Body of pancreas (tissue), 4 donors: ENCODE data around the gene CAMLG. TPM values are rescaled to one million over a fixed set of nuclear protein-coding genes. Genes with fewer than 3 reads are reported as not detected.

Source experiments
- ATAC-seq: fragments of 150-250 bp; one replicate; pipeline ENCODE4 v1.9.1; 2016
- DNase-seq, 4 donors: peaks; one replicate each; pipeline ENCODE4 v3.0.0-alpha.2; 2019
- H3K27ac ChIP-seq, 4 donors: fragments of 200-600 bp; sonication (generic); 1 replicate in 3 of 4; 2 replicates in 1 of 4; pipeline versions ENCODE4 v1.5.1 to v1.6.1; 2016 to 2019; ENCODE audit warnings: mild to moderate bottlenecking in 1 of 4, mixed read lengths in 1 of 4, moderate library complexity in 1 of 4
- H3K27me3 ChIP-seq, 2 donors: fragments of 200-600 bp; sonication (generic); one replicate each; pipeline ENCODE4 v1.6.0; 2016; ENCODE audit warnings: mild to moderate bottlenecking in 1 of 2
- H3K36me3 ChIP-seq, 2 donors: fragments of 200-600 bp; sonication (generic); replicated peaks in 1 of 2; 2 replicates each; pipeline ENCODE4 v1.5.1; 2016; ENCODE audit warnings: low read depth in 2 of 2; ENCODE audit not compliant: insufficient read depth in 1 of 2
- H3K4me1 ChIP-seq: fragments of 200-600 bp; sonication (generic); one replicate; pipeline ENCODE4 v1.6.0; 2016
- H3K4me3 ChIP-seq, 2 donors: fragments of 200-600 bp; sonication (generic); 1 replicate in 1 of 2; 2 replicates in 1 of 2; pipeline ENCODE4 v1.5.1; 2016 to 2019
- H3K9me3 ChIP-seq, 3 donors: fragments of 200-600 bp; sonication (generic); 1 replicate in 2 of 3; 2 replicates in 1 of 3; pipeline ENCODE4 v1.5.1; 2016
- POLR2A ChIP-seq, 3 donors: fragments of 450-650 bp; IDR thresholded peaks; one replicate each; pipeline ENCODE4 v1.6.1; 2016; ENCODE audit warnings: antibody characterized with exemption in 3 of 3, mild to moderate bottlenecking in 2 of 3
- WGBS, 2 donors: methylation state at CpG; one replicate each; pipeline ENCODE4 v1.1.5; 2017; 5-methylcytosine and 5-hydroxymethylcytosine counted together
- intact Hi-C: fragments of 100-400 bp; cut with DNase I; formaldehyde crosslinking; loops from one replicate; pipeline ENCODE4 v1.15.1; 2023
- small RNA-seq: library from RNA; depleted of rRNA; stranded (forward); fragments of <200 nt; gene quantifications from one replicate; pipeline ENCODE3, GENCODE V24; 2016
- total RNA-seq, 2 donors: library from RNA; depleted of rRNA; stranded (reverse); fragments of >200 nt; gene quantifications; one replicate each; pipeline ENCODE4 v1.1.0, GENCODE V29; 2016
- TF ChIP-seq, protein P1 (sequence below), 7 experiments: fragments of 450-650 bp in 4 of 7; fragments of 200-600 bp in 3 of 7; sonication (generic) in 3 of 7; IDR thresholded peaks; one replicate each; pipeline ENCODE4 v1.5.1; 2016 to 2019; ENCODE audit warnings: antibody characterized with exemption in 7 of 7

Gene CAMLG
- total RNA-seq, 2 donors from 2014 or later = 7.9 to 29.8 TPM

DNA sequence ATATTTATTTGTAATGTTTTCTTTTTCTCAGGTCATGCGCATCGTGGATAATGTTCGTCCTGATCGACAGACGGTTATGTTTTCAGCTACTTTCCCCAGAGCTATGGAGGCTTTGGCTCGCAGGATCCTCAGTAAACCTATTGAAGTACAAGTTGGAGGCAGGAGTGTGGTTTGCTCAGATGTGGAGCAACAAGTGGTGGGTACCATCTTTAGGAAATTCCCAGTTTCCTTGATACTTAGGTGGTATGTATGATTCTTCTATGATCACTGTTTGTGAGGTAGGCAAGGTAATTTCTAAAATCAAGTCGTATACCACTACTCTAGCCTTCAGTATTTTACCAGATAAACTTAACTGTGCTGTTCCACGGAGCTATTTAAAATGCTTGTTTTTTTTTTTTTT is 56.5 kb downstream of the CAMLG start:
- WGBS, 2 donors = 89 to 92% methylated on average over 8 of the region's 8 CpGs
- Histone ChIP-seq H3K4me1 (no peaks in the 10 kb centered on the region), H3K9me3 (no peaks in the 10 kb centered on the region), H3K36me3 (peaks cover 4 to 46% of the 10 kb centered on the region in 2 donors), H3K27ac (no peak overlapping the region), H3K4me3 (no peak overlapping the region), H3K27me3 (no peaks in the 10 kb centered on the region)
- intact Hi-C loops = no loop called here
- TF ChIP-seq POLR2A (IDR thresholded peaks at IDR 0.05) = no peak
- TF ChIP-seq, protein P1, sequence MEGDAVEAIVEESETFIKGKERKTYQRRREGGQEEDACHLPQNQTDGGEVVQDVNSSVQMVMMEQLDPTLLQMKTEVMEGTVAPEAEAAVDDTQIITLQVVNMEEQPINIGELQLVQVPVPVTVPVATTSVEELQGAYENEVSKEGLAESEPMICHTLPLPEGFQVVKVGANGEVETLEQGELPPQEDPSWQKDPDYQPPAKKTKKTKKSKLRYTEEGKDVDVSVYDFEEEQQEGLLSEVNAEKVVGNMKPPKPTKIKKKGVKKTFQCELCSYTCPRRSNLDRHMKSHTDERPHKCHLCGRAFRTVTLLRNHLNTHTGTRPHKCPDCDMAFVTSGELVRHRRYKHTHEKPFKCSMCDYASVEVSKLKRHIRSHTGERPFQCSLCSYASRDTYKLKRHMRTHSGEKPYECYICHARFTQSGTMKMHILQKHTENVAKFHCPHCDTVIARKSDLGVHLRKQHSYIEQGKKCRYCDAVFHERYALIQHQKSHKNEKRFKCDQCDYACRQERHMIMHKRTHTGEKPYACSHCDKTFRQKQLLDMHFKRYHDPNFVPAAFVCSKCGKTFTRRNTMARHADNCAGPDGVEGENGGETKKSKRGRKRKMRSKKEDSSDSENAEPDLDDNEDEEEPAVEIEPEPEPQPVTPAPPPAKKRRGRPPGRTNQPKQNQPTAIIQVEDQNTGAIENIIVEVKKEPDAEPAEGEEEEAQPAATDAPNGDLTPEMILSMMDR (IDR thresholded peaks at IDR 0.05) = no peak
- DNase-seq (no peak), ATAC-seq (no peak)

DNA sequence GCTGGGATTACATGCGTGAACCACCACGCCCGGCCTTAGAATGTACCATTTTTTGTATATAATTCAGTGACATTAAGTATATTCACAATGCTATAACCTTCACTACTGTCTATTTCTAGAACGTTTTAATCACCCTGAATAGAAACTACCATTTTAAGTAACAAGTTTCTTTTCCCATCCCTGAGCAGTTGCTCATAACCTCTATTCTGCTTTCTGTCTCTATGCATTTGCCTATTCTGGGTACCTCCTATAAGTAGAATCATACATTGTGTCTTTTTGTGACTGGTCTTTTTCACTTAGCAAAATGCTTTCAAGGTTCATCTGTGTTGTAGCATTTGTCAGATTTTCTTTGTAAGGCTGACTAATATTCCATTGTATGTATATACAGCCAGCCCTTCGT is 60.1 kb downstream of the CAMLG start:
- H3K27ac ChIP-seq = no peak overlapping the region
- DNase-seq (no peak), ATAC-seq (no peak)
- H3K4me1 ChIP-seq = no peaks in the 10 kb centered on the region
- intact Hi-C loops = no loop called here
- H3K9me3 ChIP-seq = no peaks in the 10 kb centered on the region
- H3K4me3 ChIP-seq = no peak overlapping the region
- TF ChIP-seq, protein P1 (IDR thresholded peaks at IDR 0.05) = no peak
- TF ChIP-seq POLR2A (IDR thresholded peaks at IDR 0.05) = no peak
- WGBS, 2 donors = 84 to 92% methylated on average over 5 of the region's 5 CpGs
- H3K27me3 ChIP-seq = no peaks in the 10 kb centered on the region
- peaks cover 0 to 26% of the 10 kb centered on the region in 2 donors for H3K36me3 ChIP-seq

Small RNA genes lying within 50 kb of the gene (small RNA-seq; reads per million reads assigned to genes)
- gene RNU6-1164P = not detected
- not detected for gene RNU6-757P

Other genes with a start within 250 kb of the CAMLG start
- gene JADE2, start 212.9 kb upstream of the CAMLG start, total RNA-seq = 10 to 100 TPM; 28.0 to 41.0 TPM
- gene SAR1B, start 105.7 kb upstream of the CAMLG start, total RNA-seq = 10 to 100 TPM; 28.3 to 35.9 TPM
- 10 to 100 TPM; 10.2 to 12.2 TPM for gene SEC24A, start 89.8 kb upstream of the CAMLG start, total RNA-seq
- 10 to 100 TPM; 31.9 to 36.3 TPM for gene DDX46, start 20.2 kb downstream of the CAMLG start, total RNA-seq
- 10 to 100 TPM; 15.3 to 20.1 TPM for gene C5orf24, start 107.4 kb downstream of the CAMLG start, total RNA-seq
- gene TXNDC15, start 135.8 kb downstream of the CAMLG start, total RNA-seq = 10 to 100 TPM; 50.4 to 74.5 TPM
- gene PCBD2, start 166.6 kb downstream of the CAMLG start, total RNA-seq = 10 to 100 TPM in 1 of 2 donors, 1 to 10 TPM in 1; 9.9 to 15.8 TPM
- under 1 TPM in 1 of 2 donors, not detected in 1; 0.52 TPM for gene CATSPER3, start 229.4 kb downstream of the CAMLG start, total RNA-seq